A673 (cell line): ENCODE results near the gene SUN1. TPM values are rescaled to one million over a fixed set of nuclear protein-coding genes. Genes with fewer than 3 reads are reported as not detected.

ENCODE experiments used
- BruUV-seq: library from RNA; stranded (reverse); fragments of 400-500 nt; replicated peaks from 2 replicates; lab custom pipeline; 2021; lab: Mats Ljungman, UMichigan
- CTCF ChIA-PET: fragments of 300-600 bp; sonication (Branson Sonifier 250); formaldehyde crosslinking; loops from one replicate; lab custom pipeline; 2022; ENCODE audit warnings: antibody characterized with exemption; lab: Charles Lee
- POLR2A ChIA-PET: fragments of 300-600 bp; sonication (Branson Sonifier 250); formaldehyde crosslinking; loops from one replicate; lab custom pipeline; 2022; ENCODE audit warnings: antibody characterized with exemption; ENCODE audit not compliant: low non-redundant PET; lab: Charles Lee
- DNase-seq: peaks from one replicate; pipeline ENCODE4 v3.0.0-alpha.2; 2015; ENCODE audit warnings: low spot score
- H3K27ac ChIP-seq: fragments of 200-600 bp; sonication (generic); 2 replicates; pipeline ENCODE4 v1.5.1; 2016; ENCODE audit warnings: mixed run types, low read depth, mild to moderate bottlenecking, mixed read lengths, antibody characterized with exemption, low read length; ENCODE audit not compliant: poor library complexity, severe bottlenecking
- H3K27me3 ChIP-seq: fragments of 200-600 bp; sonication (generic); replicated peaks from 2 replicates; pipeline ENCODE4 v1.6.1; 2017; ENCODE audit warnings: mixed run types, low read depth, mild to moderate bottlenecking, mixed read lengths, antibody characterized with exemption, low read length; ENCODE audit not compliant: insufficient read depth, poor library complexity
- H3K36me3 ChIP-seq: fragments of 200-600 bp; sonication (generic); 2 replicates; pipeline ENCODE4 v1.6.1; 2016; ENCODE audit warnings: mixed run types, mild to moderate bottlenecking, mixed read lengths, antibody characterized with exemption, low read length; ENCODE audit not compliant: insufficient read depth, poor library complexity, severe bottlenecking
- H3K4me1 ChIP-seq: fragments of 200-600 bp; sonication (generic); 2 replicates; pipeline ENCODE4 v1.6.1; 2017; ENCODE audit warnings: mixed run types, mild to moderate bottlenecking, mixed read lengths, antibody characterized with exemption, low read length; ENCODE audit not compliant: insufficient read depth, poor library complexity, severe bottlenecking
- H3K4me3 ChIP-seq: fragments of 200-600 bp; sonication (generic); 2 replicates; pipeline ENCODE4 v1.5.1; 2016; ENCODE audit warnings: low read depth, mixed run types, mild to moderate bottlenecking, mixed read lengths, low read length; ENCODE audit not compliant: poor library complexity, severe bottlenecking
- H3K9me3 ChIP-seq: fragments of 200-600 bp; sonication (generic); 2 replicates; pipeline ENCODE4 v1.6.1; 2016; ENCODE audit warnings: mixed run types, low read depth, mild to moderate bottlenecking, mixed read lengths, antibody characterized with exemption, low read length; ENCODE audit not compliant: poor library complexity, severe bottlenecking
- CTCF ChIP-seq: fragments of 300-800, 200-600 bp; sonication (generic); conservative IDR thresholded peaks from 2 replicates; pipeline ENCODE4 v1.5.1; 2017; ENCODE audit warnings: low read depth, mild to moderate bottlenecking, antibody characterized with exemption, low read length, moderate library complexity, mixed read lengths
- EZH2 ChIP-seq: fragments of 200-600 bp; sonication (generic); IDR thresholded peaks from 2 replicates; pipeline ENCODE4 v1.6.1; 2017; ENCODE audit warnings: borderline replicate concordance, low read depth, mild to moderate bottlenecking, mixed read lengths, antibody characterized with exemption, low read length; ENCODE audit not compliant: poor library complexity, severe bottlenecking
- intact Hi-C: fragments of 100-400 bp; cut with micrococcal nuclease; formaldehyde crosslinking; loops from one replicate; pipeline ENCODE4 v1.10.0; 2022; ENCODE audit not compliant: unreplicated experiment
- total RNA-seq: library from RNA; stranded (reverse); gene quantifications from 2 replicates; pipeline ENCODE4 v1.2.3, GENCODE V29; 2021

Gene SUN1
- total RNA-seq, 1 experiment from 2014 or later: 189 TPM

DNA sequence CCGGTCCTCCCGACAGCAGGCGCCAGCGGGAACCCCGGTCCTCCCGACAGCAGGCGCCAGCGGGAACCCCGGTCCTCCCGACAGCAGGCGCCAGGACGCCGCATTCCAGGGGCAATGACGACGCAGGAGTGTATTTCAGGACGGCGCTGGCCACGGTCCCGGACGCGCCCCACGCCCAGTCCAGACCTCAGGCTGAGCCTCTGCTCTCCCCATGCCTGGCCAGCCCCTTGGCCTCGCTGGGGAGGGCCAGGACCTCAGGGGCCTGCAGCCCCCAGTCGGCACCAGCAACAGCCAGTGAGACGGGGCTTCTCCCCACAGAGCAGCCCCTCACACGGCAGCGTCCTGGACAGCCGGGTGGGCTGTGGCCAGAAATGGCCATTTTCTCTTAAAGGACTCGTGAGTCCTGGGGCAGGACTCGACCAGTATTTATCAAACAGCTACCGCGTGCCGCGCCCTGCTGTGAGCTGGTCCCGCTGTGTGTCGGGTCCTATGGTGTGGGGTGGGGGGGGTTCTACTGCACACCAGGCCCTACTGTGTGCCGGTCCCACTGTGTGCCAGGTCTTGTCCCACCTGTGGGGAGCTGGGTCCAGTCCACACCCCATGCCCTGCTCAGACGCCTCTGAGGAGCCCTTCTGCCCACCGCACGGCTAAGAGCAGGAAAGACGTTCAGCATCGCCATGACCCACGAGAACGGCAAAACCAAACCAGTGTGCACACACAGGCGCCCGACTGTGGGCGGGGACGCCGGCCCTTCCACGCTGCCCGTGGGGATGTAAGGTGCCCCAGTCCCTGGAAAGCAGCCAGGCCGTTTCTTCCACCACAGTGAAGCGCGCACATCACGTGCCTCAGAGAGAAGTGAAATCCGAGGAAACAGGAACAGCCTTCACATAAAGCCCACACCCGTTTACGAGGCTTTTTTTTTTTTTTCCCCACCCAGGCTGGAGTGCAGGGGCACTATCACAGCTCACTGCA lies 77.4 kb downstream of the SUN1 start:
- DNase-seq: no peak

GRCh38 chr7:910441-910861 lies 78.2 kb downstream of the SUN1 start:
- CTCF ChIA-PET: no interaction called here
- Histone ChIP-seq H3K27ac (no peak overlapping the region), H3K27me3 (no peaks in the 10 kb centered on the region), H3K9me3 (no peaks in the 10 kb centered on the region), H3K36me3 (no peaks in the 10 kb centered on the region), H3K4me3 (no peak overlapping the region), H3K4me1 (peaks cover 10% of the 10 kb centered on the region)
- intact Hi-C loops: loop anchor here (5.0 kb wide), 1 partner anchor 42 kb away; the partner anchor contains the start of gene ADAP1
- no peak for TF ChIP-seq CTCF
- no peak for TF ChIP-seq EZH2
- POLR2A ChIA-PET: interaction anchor here (0.7 kb wide), 1 partner anchor 1714 kb away, joined by 3 read pairs; no protein-coding TSS in a partner anchor
- BruUV-seq: no TSS peak
- no peak for DNase-seq

More for the DNA sequence above, 77.4 kb downstream of the SUN1 start:
- intact Hi-C loops: loop anchor here (5.0 kb wide), 2 partner anchors 43 to 273 kb away; partner anchors contain the start of gene ADAP1
- ChIA-PET POLR2A (interaction anchor here (0.6 kb wide), 1 partner anchor 576 kb away, joined by 4 read pairs; no protein-coding TSS in a partner anchor), CTCF (no interaction called here)
- Histone ChIP-seq H3K27ac (no peak overlapping the region), H3K9me3 (no peaks in the 10 kb centered on the region), H3K36me3 (no peaks in the 10 kb centered on the region), H3K27me3 (peaks cover 7% of the 10 kb centered on the region), H3K4me1 (peaks cover 14% of the 10 kb centered on the region), H3K4me3 (peak overlapping the region; percentile 38)
- BruUV-seq: no TSS peak
- TF ChIP-seq EZH2 (no peak), CTCF (no peak)

GRCh38 chr7:910931-911431 lies 78.7 kb downstream of the SUN1 start:
- ChIA-PET CTCF (no interaction called here), POLR2A (interaction anchor here (0.7 kb wide), 1 partner anchor 1714 kb away, joined by 3 read pairs; no protein-coding TSS in a partner anchor)
- peaks cover 10% of the 10 kb centered on the region for H3K4me1 ChIP-seq
- no peak for TF ChIP-seq EZH2
- no peak for TF ChIP-seq CTCF
- no peak for DNase-seq
- H3K27ac ChIP-seq: no peak overlapping the region
- no peaks in the 10 kb centered on the region for H3K9me3 ChIP-seq
- no peak overlapping the region for H3K4me3 ChIP-seq
- no TSS peak for BruUV-seq
- intact Hi-C loops: loop anchor here (5.0 kb wide), 1 partner anchor 41 kb away; the partner anchor contains the start of gene ADAP1
- H3K36me3 ChIP-seq: no peaks in the 10 kb centered on the region
- H3K27me3 ChIP-seq: no peaks in the 10 kb centered on the region
